Measurements from ENCODE around the gene KCNJ10. TPM values are rescaled to one million over a fixed set of nuclear protein-coding genes. Genes with fewer than 3 reads are reported as not detected.

KCNJ10 gene
- polyA plus RNA-seq, 1 donor (not counting 4 experiments of a cell fraction or from before 2014, with no cell fraction given): not detected

DNA sequence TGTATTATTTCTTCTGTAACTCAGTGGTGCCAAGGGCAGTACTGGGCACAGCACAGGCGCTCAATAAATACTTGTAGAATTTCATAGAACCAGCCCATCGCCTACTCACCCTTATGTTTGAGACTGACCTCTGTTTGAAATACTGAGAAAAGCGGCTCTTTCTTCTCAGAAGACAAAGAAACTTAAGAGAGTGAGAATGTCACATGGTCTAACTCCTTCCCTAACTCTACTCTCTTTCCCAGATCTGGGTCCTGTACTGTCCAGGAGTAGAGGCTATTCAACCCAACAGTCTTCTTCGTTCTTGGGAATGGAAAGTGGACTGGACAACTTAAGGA lies 24.3 kb upstream of the KCNJ10 start:
- H3K9ac ChIP-seq (ENCODE audit: control insufficient read depth, extremely low read depth, insufficient read depth, low read length): no peak overlapping the region
- TF ChIP-seq EZH2 (IDR thresholded peaks at IDR 0.05; ENCODE audit: low read length): no peak
- peaks cover 17% of the 10 kb centered on the region for H3K4me1 ChIP-seq (ENCODE audit: control insufficient read depth, extremely low read depth, insufficient read depth, low read length)
- H3K36me3 ChIP-seq (ENCODE audit: control insufficient read depth in 2 of 2, extremely low read depth in 1 of 2, insufficient read depth in 2 of 2, low read length in 2 of 2): peaks cover 10 to 19% of the 10 kb centered on the region in 2 experiments
- no peak overlapping the region for H3K27ac ChIP-seq (ENCODE audit: control insufficient read depth, insufficient read depth, low read length)
- DNase-seq (ENCODE audit: low read depth, low spot score) (no peak), FAIRE-seq (no peak)
- H3K9me3 ChIP-seq (ENCODE audit: control insufficient read depth, low read depth, low read length): no peaks in the 10 kb centered on the region
- H3K4me3 ChIP-seq (ENCODE audit: control insufficient read depth in 2 of 3, extremely low read depth in 1 of 3, insufficient read depth in 2 of 3, low read depth in 1 of 3, low read length in 3 of 3): no peak overlapping the region
- dilution Hi-C loops (cut with MboI; ENCODE audit: extremely low pct_ligation_motif_present, low sequenced_read_pairs): no loop called here
- peaks cover 9% of the 10 kb centered on the region for H3K79me2 ChIP-seq (ENCODE audit: control insufficient read depth, insufficient read depth, low read length)
- no peak overlapping the region for H3K4me2 ChIP-seq (ENCODE audit: control insufficient read depth, extremely low read depth, insufficient read depth, low read depth, low read length)
- peaks cover 3% of the 10 kb centered on the region for H3K9me1 ChIP-seq (ENCODE audit: control insufficient read depth, extremely low read depth, insufficient read depth, low read length)
- no peak overlapping the region for H2AFZ ChIP-seq (ENCODE audit: control insufficient read depth, low read length)
- H3K27me3 ChIP-seq (ENCODE audit: control insufficient read depth, extremely low read depth, insufficient read depth, low read length): no peaks in the 10 kb centered on the region
- H4K20me1 ChIP-seq (ENCODE audit: control insufficient read depth, extremely low read depth, insufficient read depth, low read length): no peaks in the 10 kb centered on the region

DNA sequence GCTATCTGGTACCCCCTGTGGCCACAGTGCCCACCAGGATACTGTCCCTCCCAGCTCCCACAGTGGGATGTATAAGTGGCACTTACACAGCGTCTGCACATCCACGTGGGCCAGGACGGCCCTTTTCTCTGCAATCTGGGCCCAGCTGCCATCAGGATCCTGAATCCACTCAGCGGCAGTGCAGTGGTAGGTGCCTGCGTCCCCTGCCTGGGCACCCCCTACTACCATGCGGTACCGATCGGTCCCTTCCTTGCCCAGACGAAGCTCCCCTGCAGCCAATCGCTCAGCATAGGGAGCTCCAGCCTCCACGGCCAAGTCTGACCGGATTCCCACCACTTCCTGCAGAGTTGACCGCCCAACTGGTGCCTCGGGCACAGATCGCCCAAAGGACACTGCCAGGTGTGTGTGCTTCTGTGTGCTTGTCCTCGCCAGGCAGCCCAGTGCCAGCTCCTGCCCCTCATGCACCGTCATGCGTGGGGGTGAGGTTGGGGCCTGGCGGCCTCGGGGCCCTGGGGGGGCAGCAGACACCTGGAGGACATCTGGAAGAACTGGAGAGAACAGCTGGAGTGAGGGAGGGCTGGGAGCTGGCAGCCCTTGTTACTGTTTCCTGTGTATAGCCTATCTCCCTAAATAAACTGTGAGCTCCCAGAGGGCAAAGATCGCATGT lies 23.8 kb upstream of the KCNJ10 start:
- H3K4me1 ChIP-seq (ENCODE audit: control insufficient read depth, extremely low read depth, insufficient read depth, low read length): peaks cover 17% of the 10 kb centered on the region
- peaks cover 10 to 19% of the 10 kb centered on the region in 2 experiments for H3K36me3 ChIP-seq (ENCODE audit: control insufficient read depth in 2 of 2, extremely low read depth in 1 of 2, insufficient read depth in 2 of 2, low read length in 2 of 2)
- H3K27me3 ChIP-seq (ENCODE audit: control insufficient read depth, extremely low read depth, insufficient read depth, low read length): no peaks in the 10 kb centered on the region
- H3K79me2 ChIP-seq (ENCODE audit: control insufficient read depth, insufficient read depth, low read length): peaks cover 9% of the 10 kb centered on the region
- no peaks in the 10 kb centered on the region for H4K20me1 ChIP-seq (ENCODE audit: control insufficient read depth, extremely low read depth, insufficient read depth, low read length)
- FAIRE-seq: no peak
- peaks cover 3% of the 10 kb centered on the region for H3K9me1 ChIP-seq (ENCODE audit: control insufficient read depth, extremely low read depth, insufficient read depth, low read length)
- no peak for DNase-seq (ENCODE audit: low read depth, low spot score)
- no peak overlapping the region for H3K9ac ChIP-seq (ENCODE audit: control insufficient read depth, extremely low read depth, insufficient read depth, low read length)
- H3K4me3 ChIP-seq (ENCODE audit: control insufficient read depth in 2 of 3, extremely low read depth in 1 of 3, insufficient read depth in 2 of 3, low read depth in 1 of 3, low read length in 3 of 3): no peak overlapping the region
- no peaks in the 10 kb centered on the region for H3K9me3 ChIP-seq (ENCODE audit: control insufficient read depth, low read depth, low read length)
- no peak overlapping the region for H3K27ac ChIP-seq (ENCODE audit: control insufficient read depth, insufficient read depth, low read length)
- no peak overlapping the region for H2AFZ ChIP-seq (ENCODE audit: control insufficient read depth, low read length)
- dilution Hi-C loops (cut with MboI; ENCODE audit: extremely low pct_ligation_motif_present, low sequenced_read_pairs): no loop called here
- no peak overlapping the region for H3K4me2 ChIP-seq (ENCODE audit: control insufficient read depth, extremely low read depth, insufficient read depth, low read depth, low read length)
- TF ChIP-seq, protein P1, sequence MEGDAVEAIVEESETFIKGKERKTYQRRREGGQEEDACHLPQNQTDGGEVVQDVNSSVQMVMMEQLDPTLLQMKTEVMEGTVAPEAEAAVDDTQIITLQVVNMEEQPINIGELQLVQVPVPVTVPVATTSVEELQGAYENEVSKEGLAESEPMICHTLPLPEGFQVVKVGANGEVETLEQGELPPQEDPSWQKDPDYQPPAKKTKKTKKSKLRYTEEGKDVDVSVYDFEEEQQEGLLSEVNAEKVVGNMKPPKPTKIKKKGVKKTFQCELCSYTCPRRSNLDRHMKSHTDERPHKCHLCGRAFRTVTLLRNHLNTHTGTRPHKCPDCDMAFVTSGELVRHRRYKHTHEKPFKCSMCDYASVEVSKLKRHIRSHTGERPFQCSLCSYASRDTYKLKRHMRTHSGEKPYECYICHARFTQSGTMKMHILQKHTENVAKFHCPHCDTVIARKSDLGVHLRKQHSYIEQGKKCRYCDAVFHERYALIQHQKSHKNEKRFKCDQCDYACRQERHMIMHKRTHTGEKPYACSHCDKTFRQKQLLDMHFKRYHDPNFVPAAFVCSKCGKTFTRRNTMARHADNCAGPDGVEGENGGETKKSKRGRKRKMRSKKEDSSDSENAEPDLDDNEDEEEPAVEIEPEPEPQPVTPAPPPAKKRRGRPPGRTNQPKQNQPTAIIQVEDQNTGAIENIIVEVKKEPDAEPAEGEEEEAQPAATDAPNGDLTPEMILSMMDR (optimal IDR thresholded peaks at IDR 0.05 in 1 of 3, IDR thresholded peaks at IDR 0.05 in 1 of 3, conservative IDR thresholded peaks at IDR 0.05 in 1 of 3; ENCODE audit: extremely low read depth in 1 of 3, insufficient read depth in 2 of 3, low read length in 3 of 3): no peak
- no peak for TF ChIP-seq EZH2 (IDR thresholded peaks at IDR 0.05; ENCODE audit: low read length)

- Histone ChIP-seq H3K9me3 (ENCODE audit: control insufficient read depth, low read depth, low read length) (no peaks in the 10 kb centered on the region), H3K4me3 (ENCODE audit: control insufficient read depth in 2 of 3, extremely low read depth in 1 of 3, insufficient read depth in 2 of 3, low read depth in 1 of 3, low read length in 3 of 3) (no peak overlapping the region), H3K79me2 (ENCODE audit: control insufficient read depth, insufficient read depth, low read length) (peaks cover 9% of the 10 kb centered on the region), H3K27ac (ENCODE audit: control insufficient read depth, insufficient read depth, low read length) (no peak overlapping the region), H3K9me1 (ENCODE audit: control insufficient read depth, extremely low read depth, insufficient read depth, low read length) (peaks cover 3% of the 10 kb centered on the region), H3K36me3 (ENCODE audit: control insufficient read depth in 2 of 2, extremely low read depth in 1 of 2, insufficient read depth in 2 of 2, low read length in 2 of 2) (peaks cover 10 to 19% of the 10 kb centered on the region in 2 experiments), H4K20me1 (ENCODE audit: control insufficient read depth, extremely low read depth, insufficient read depth, low read length) (no peaks in the 10 kb centered on the region), H3K9ac (ENCODE audit: control insufficient read depth, extremely low read depth, insufficient read depth, low read length) (no peak overlapping the region), H3K27me3 (ENCODE audit: control insufficient read depth, extremely low read depth, insufficient read depth, low read length) (no peaks in the 10 kb centered on the region), H3K4me2 (ENCODE audit: control insufficient read depth, extremely low read depth, insufficient read depth, low read depth, low read length) (no peak overlapping the region), H3K4me1 (ENCODE audit: control insufficient read depth, extremely low read depth, insufficient read depth, low read length) (peaks cover 17% of the 10 kb centered on the region), H2AFZ (ENCODE audit: control insufficient read depth, low read length) (no peak overlapping the region)
- FAIRE-seq: no peak
- TF ChIP-seq, protein P1 (optimal IDR thresholded peaks at IDR 0.05 in 1 of 3, IDR thresholded peaks at IDR 0.05 in 1 of 3, conservative IDR thresholded peaks at IDR 0.05 in 1 of 3; ENCODE audit: extremely low read depth in 1 of 3, insufficient read depth in 2 of 3, low read length in 3 of 3): no peak
- no peak for TF ChIP-seq EZH2 (IDR thresholded peaks at IDR 0.05; ENCODE audit: low read length)
- dilution Hi-C loops (cut with MboI; ENCODE audit: extremely low pct_ligation_motif_present, low sequenced_read_pairs): no loop called here
- DNase-seq (ENCODE audit: low read depth, low spot score): no peak
These were observed 23.1 kb upstream of the KCNJ10 start for GRCh38 chr1:160093069-160093395.

Data from keratinocyte (primary cell).